Measurements from ENCODE around the gene CEP57. TPM values are rescaled to one million over a fixed set of nuclear protein-coding genes. Genes with fewer than 3 reads are reported as not detected.

Gene CEP57
- polyA plus RNA-seq, 3 donors = 13.1 to 24.9 (median 14.9) TPM

DNA sequence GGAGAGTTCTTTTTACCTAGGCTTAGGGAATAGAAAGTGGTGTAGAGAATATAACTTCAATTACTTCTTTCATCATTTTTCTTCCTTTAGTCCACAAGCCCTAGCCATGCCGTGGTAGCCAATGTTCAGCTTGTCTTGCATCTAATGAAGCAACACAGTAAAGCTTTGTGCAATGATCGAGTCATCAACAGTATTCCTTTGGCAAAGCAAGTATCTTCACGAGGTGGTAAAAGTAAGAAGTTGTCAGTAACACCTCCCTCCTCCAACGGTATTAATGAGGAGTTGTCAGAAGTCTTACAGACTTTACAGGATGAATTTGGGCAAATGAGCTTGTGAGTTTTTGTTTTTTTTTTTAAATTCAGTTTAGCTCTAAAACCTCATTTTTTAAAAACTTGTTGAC is 37.4 kb downstream of the CEP57 start:
- DNase-seq = no peak
- Histone ChIP-seq H3K27me3 (ENCODE audit: control insufficient read depth in 2 of 2, insufficient read depth in 2 of 2, low read length in 2 of 2) (no peaks in the 10 kb centered on the region), H3K9me3 (replicated peaks in 1 of 2; ENCODE audit: control insufficient read depth in 1 of 2, insufficient read depth in 1 of 2, low read length in 2 of 2) (no peaks in the 10 kb centered on the region), H2AFZ (ENCODE audit: insufficient read depth, low read depth, low read length, poor library complexity, severe bottlenecking) (no peak overlapping the region), H3K27ac (ENCODE audit: low read depth in 1 of 2, low read length in 2 of 2) (no peak overlapping the region), H3K4me2 (replicated peaks; ENCODE audit: extremely low read depth, low read length, poor library complexity, severe bottlenecking) (no peak overlapping the region), H3K36me3 (replicated peaks in 1 of 2; ENCODE audit: control insufficient read depth in 1 of 2, insufficient read depth in 2 of 2, low read length in 2 of 2) (peaks cover 40 to 96% of the 10 kb centered on the region in 2 donors), H4K20me1 (ENCODE audit: insufficient read depth, low read length) (no peaks in the 10 kb centered on the region), H3K79me2 (ENCODE audit: insufficient read depth, low read length) (no peaks in the 10 kb centered on the region), H3K4me3 (replicated peaks in 1 of 3; ENCODE audit: low read depth in 2 of 3, low read length in 3 of 3) (no peak overlapping the region), H3K4me1 (ENCODE audit: control insufficient read depth in 1 of 2, insufficient read depth in 2 of 2, low read length in 2 of 2) (no peaks in the 10 kb centered on the region), H3K9ac (ENCODE audit: insufficient read depth, low read length, poor library complexity, severe bottlenecking) (no peak overlapping the region)
- H3K27ac Mint-ChIP-seq = no peak overlapping the region
- H3K9me3 Mint-ChIP-seq = no peaks in the 10 kb centered on the region
- H3K36me3 Mint-ChIP-seq = peaks cover 49 to 62% of the 10 kb centered on the region in 2 donors
- H3K27me3 Mint-ChIP-seq (ENCODE audit: low read depth in 3 of 3) = no peaks in the 10 kb centered on the region
- no CpG with 5 or more reads among the region's 4 CpGs for WGBS (ENCODE audit: insufficient coverage)
- TF ChIP-seq, protein P1, sequence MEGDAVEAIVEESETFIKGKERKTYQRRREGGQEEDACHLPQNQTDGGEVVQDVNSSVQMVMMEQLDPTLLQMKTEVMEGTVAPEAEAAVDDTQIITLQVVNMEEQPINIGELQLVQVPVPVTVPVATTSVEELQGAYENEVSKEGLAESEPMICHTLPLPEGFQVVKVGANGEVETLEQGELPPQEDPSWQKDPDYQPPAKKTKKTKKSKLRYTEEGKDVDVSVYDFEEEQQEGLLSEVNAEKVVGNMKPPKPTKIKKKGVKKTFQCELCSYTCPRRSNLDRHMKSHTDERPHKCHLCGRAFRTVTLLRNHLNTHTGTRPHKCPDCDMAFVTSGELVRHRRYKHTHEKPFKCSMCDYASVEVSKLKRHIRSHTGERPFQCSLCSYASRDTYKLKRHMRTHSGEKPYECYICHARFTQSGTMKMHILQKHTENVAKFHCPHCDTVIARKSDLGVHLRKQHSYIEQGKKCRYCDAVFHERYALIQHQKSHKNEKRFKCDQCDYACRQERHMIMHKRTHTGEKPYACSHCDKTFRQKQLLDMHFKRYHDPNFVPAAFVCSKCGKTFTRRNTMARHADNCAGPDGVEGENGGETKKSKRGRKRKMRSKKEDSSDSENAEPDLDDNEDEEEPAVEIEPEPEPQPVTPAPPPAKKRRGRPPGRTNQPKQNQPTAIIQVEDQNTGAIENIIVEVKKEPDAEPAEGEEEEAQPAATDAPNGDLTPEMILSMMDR (IDR thresholded peaks at IDR 0.05) = no peak
- H3K4me1 Mint-ChIP-seq = peaks cover 3% of the 10 kb centered on the region
- intact Hi-C loops (cut with micrococcal nuclease) = no loop called here
- H3K4me3 Mint-ChIP-seq = no peak overlapping the region

DNA sequence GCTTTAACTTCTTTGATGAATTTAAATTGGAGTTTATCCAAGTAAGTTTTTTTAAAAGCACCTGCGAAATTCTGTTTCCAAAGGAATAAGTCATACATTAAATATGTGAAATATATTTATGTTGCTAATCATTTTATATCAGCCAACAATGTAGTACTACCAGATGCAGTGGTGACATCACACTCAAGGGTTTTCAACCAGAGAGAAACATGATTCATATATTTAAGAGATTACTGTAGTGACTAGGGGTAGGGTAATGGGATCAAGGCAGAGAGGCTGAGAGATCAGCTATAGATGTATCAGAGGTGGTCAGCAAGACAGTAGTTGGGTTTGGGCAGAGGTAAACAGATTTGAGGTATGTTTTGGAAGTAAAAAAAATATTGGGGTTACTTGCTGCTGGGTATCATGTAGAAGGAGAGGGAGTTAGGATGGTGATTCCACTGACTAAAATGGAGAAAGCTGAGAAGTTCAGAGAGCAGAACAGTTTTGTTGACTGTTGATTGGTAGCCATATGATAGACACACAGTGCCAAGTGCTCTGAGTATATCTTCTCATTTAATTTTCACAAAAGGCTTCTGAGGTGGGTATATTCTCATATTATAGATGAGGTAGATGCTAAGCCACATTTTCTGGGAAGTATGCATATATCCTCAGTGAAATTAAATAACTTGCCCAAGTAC is 39.4 kb downstream of the CEP57 start:
- Mint-ChIP-seq H3K27ac (peak overlapping the region in 1 of 7 donors; percentile 4), H3K4me3 (no peak overlapping the region), H3K9me3 (no peaks in the 10 kb centered on the region), H3K36me3 (peaks cover 51 to 64% of the 10 kb centered on the region in 2 donors), H3K4me1 (peaks cover 3% of the 10 kb centered on the region), H3K27me3 (ENCODE audit: low read depth in 3 of 3) (no peaks in the 10 kb centered on the region)
- Histone ChIP-seq H3K27me3 (ENCODE audit: control insufficient read depth in 2 of 2, insufficient read depth in 2 of 2, low read length in 2 of 2) (no peaks in the 10 kb centered on the region), H3K36me3 (replicated peaks in 1 of 2; ENCODE audit: control insufficient read depth in 1 of 2, insufficient read depth in 2 of 2, low read length in 2 of 2) (peaks cover 52 to 96% of the 10 kb centered on the region in 2 donors), H3K79me2 (ENCODE audit: insufficient read depth, low read length) (no peaks in the 10 kb centered on the region), H3K4me2 (replicated peaks; ENCODE audit: extremely low read depth, low read length, poor library complexity, severe bottlenecking) (no peak overlapping the region), H3K4me3 (replicated peaks in 1 of 3; ENCODE audit: low read depth in 2 of 3, low read length in 3 of 3) (no peak overlapping the region), H3K9me3 (replicated peaks in 1 of 2; ENCODE audit: control insufficient read depth in 1 of 2, insufficient read depth in 1 of 2, low read length in 2 of 2) (no peaks in the 10 kb centered on the region), H3K27ac (ENCODE audit: low read depth in 1 of 2, low read length in 2 of 2) (no peak overlapping the region), H3K9ac (ENCODE audit: insufficient read depth, low read length, poor library complexity, severe bottlenecking) (no peak overlapping the region), H2AFZ (ENCODE audit: insufficient read depth, low read depth, low read length, poor library complexity, severe bottlenecking) (no peak overlapping the region), H3K4me1 (ENCODE audit: control insufficient read depth in 1 of 2, insufficient read depth in 2 of 2, low read length in 2 of 2) (no peaks in the 10 kb centered on the region), H4K20me1 (ENCODE audit: insufficient read depth, low read length) (no peaks in the 10 kb centered on the region)
- DNase-seq = no peak
- WGBS (ENCODE audit: insufficient coverage) = no CpG with 5 or more reads among the region's 1 CpG
- intact Hi-C loops (cut with micrococcal nuclease) = loop anchor here (10.0 kb wide), 2 partner anchors 565 to 595 kb away; partner anchors contain the start of gene JRKL (in 2 of the 2)
- TF ChIP-seq, protein P1 (IDR thresholded peaks at IDR 0.05) = no peak

Data from CD14-positive monocyte (primary cell).